Measurements from ENCODE around the gene SNRPD2.

DNA sequence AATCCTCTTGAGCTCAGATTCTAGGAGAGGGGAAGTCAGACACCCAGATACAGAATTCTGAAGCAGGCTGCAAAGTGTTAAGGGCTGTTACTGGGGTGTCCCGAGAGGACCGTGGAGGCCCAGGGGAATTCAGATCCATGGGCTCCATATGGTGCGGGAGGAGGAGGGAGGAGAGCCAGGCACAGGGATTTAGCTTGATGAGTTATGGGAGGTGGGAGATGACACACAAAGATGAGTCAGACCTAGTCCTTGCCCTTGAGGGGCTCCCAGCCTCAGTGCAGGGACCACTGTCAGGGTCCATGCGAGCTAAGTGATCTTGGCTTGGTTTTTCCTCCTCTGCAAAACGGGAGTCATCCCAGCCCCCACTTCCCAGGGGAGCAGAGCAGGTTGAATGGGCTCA is 38.1 kb downstream of the SNRPD2 start:
- TF ChIP-seq YY1 (IDR thresholded peaks at IDR 0.05; ENCODE audit: insufficient read depth, insufficient read length) (no peak), ZNF274 (IDR thresholded peaks at IDR 0.05; ENCODE audit: low read depth, low read length) (no peak)

Data from NT2/D1 (cell line).